ENCODE results near the gene C1orf174. TPM values are rescaled to one million over a fixed set of nuclear protein-coding genes. Genes with fewer than 3 reads are reported as not detected.

The C1orf174 gene
- polyA plus RNA-seq, 1 donor from 2014 or later, result 28.2 TPM

GRCh38 chr1:3909615-3910014, 9.5 kb upstream of the C1orf174 start:
- Histone ChIP-seq H3K9ac (ENCODE audit: low read length) (no peak overlapping the region), H3K9me3 (ENCODE audit: low read length) (no peaks in the 10 kb centered on the region), H3K27ac (ENCODE audit: low read length) (no peak overlapping the region), H3K4me3 (ENCODE audit: low read length) (no peak overlapping the region), H3K27me3 (ENCODE audit: insufficient read depth, low read depth, low read length) (no peaks in the 10 kb centered on the region), H3K9me2 (ENCODE audit: insufficient read depth, low read length) (no peaks in the 10 kb centered on the region), H3K36me3 (ENCODE audit: insufficient read depth, low read length) (no peaks in the 10 kb centered on the region), H3K4me2 (ENCODE audit: low read length) (no peak overlapping the region), H3F3A (ENCODE audit: insufficient read depth, low read length, poor library complexity, severe bottlenecking) (no peaks in the 10 kb centered on the region), H2AFZ (ENCODE audit: low read depth, low read length) (no peak overlapping the region), H4K20me1 (ENCODE audit: insufficient read depth) (no peaks in the 10 kb centered on the region), H3K79me2 (replicated peaks; ENCODE audit: insufficient read depth, low read length) (no peaks in the 10 kb centered on the region)
- TF ChIP-seq MXI1 (conservative IDR thresholded peaks at IDR 0.05; ENCODE audit: poor library complexity, severe bottlenecking), result no peak

GRCh38 chr1:3908886-3909517, 8.9 kb upstream of the C1orf174 start:
- Histone ChIP-seq H3F3A (ENCODE audit: insufficient read depth, low read length, poor library complexity, severe bottlenecking) (no peaks in the 10 kb centered on the region), H3K27ac (ENCODE audit: low read length) (no peak overlapping the region), H3K27me3 (ENCODE audit: insufficient read depth, low read depth, low read length) (no peaks in the 10 kb centered on the region), H3K4me3 (ENCODE audit: low read length) (no peak overlapping the region), H3K4me2 (ENCODE audit: low read length) (no peak overlapping the region), H3K9ac (ENCODE audit: low read length) (no peak overlapping the region), H2AFZ (ENCODE audit: low read depth, low read length) (no peak overlapping the region), H4K20me1 (ENCODE audit: insufficient read depth) (no peaks in the 10 kb centered on the region), H3K9me2 (ENCODE audit: insufficient read depth, low read length) (no peaks in the 10 kb centered on the region), H3K36me3 (ENCODE audit: insufficient read depth, low read length) (no peaks in the 10 kb centered on the region), H3K9me3 (ENCODE audit: low read length) (no peaks in the 10 kb centered on the region), H3K79me2 (replicated peaks; ENCODE audit: insufficient read depth, low read length) (no peaks in the 10 kb centered on the region)
- TF ChIP-seq MXI1 (conservative IDR thresholded peaks at IDR 0.05; ENCODE audit: poor library complexity, severe bottlenecking) (no peak), RAD21 (conservative IDR thresholded peaks at IDR 0.05) (no peak), EP300 (conservative IDR thresholded peaks at IDR 0.05; ENCODE audit: poor library complexity, severe bottlenecking) (no peak), EZH2 (IDR thresholded peaks at IDR 0.05; ENCODE audit: borderline replicate concordance, insufficient read depth, low read length, poor library complexity, severe bottlenecking) (no peak), CTCF (IDR thresholded peaks at IDR 0.05; ENCODE audit: poor library complexity, severe bottlenecking) (no peak), SMC3 (conservative IDR thresholded peaks at IDR 0.05; ENCODE audit: poor library complexity) (no peak), POLR2AphosphoS5 (IDR thresholded peaks at IDR 0.05) (no peak), TAF1 (IDR thresholded peaks at IDR 0.05; ENCODE audit: low read depth) (no peak)
- TF ChIP-seq, protein P1, sequence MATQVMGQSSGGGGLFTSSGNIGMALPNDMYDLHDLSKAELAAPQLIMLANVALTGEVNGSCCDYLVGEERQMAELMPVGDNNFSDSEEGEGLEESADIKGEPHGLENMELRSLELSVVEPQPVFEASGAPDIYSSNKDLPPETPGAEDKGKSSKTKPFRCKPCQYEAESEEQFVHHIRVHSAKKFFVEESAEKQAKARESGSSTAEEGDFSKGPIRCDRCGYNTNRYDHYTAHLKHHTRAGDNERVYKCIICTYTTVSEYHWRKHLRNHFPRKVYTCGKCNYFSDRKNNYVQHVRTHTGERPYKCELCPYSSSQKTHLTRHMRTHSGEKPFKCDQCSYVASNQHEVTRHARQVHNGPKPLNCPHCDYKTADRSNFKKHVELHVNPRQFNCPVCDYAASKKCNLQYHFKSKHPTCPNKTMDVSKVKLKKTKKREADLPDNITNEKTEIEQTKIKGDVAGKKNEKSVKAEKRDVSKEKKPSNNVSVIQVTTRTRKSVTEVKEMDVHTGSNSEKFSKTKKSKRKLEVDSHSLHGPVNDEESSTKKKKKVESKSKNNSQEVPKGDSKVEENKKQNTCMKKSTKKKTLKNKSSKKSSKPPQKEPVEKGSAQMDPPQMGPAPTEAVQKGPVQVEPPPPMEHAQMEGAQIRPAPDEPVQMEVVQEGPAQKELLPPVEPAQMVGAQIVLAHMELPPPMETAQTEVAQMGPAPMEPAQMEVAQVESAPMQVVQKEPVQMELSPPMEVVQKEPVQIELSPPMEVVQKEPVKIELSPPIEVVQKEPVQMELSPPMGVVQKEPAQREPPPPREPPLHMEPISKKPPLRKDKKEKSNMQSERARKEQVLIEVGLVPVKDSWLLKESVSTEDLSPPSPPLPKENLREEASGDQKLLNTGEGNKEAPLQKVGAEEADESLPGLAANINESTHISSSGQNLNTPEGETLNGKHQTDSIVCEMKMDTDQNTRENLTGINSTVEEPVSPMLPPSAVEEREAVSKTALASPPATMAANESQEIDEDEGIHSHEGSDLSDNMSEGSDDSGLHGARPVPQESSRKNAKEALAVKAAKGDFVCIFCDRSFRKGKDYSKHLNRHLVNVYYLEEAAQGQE (IDR thresholded peaks at IDR 0.05; ENCODE audit: borderline replicate concordance), result no peak

All from neural cell (in vitro differentiated cells).